ENCODE measurements around the gene AFF1. TPM values are rescaled to one million over a fixed set of nuclear protein-coding genes. Genes with fewer than 3 reads are reported as not detected.
A peak's percentile ranks its signal among the peaks of the same experiment; 100 is the strongest.
"Not testable (repeated sequence)": the region's sequence is repeated elsewhere in the genome, so short reads cannot be mapped to it uniquely, and the experiment has no call there.

AFF1 gene
- total RNA-seq, 4 donors from 2014 or later = 155 to 238 (median 192) TPM

DNA sequence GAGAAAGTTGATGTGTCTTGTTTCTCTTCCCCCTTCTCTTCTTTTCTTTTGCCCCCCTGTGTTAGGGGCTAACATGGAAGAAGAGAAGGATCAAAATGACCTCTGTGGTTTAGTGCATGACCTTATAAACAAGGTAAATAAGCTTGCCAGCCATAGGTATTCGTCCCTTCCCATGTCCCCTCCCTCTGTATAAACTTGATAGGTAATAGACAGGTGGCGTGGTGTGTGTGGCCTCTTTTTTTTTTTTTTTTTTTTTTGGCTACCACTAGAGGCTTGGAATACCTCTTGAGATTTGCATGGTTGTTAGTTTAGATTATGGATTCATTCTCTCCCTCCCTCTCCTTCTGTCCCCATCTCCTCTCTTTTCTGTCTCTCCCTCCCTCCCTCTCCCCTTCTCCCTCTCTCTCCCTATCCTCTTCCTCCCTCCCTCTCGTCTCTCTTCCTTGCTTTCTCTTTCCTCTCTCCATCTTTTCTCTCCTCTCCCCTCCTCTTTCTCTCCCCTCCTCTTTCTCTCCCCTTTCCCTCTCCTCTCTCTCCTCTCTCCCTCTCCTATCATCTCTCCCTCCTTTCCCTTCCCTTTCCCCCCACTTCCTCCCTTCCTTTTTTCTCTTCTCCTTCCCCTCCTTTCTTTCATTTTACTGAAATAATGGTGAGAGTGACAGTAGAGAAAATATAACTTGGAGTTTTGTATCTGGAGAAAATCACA lies 134.4 kb downstream of the AFF1 start:
- intact Hi-C loops (cut with DNase I) = no loop called here
- Histone ChIP-seq H3K36me3 (no peaks in the 10 kb centered on the region), H3K4me1 (peaks cover 59 to 77% of the 10 kb centered on the region in 2 donors), H3K9me3 (no peaks in the 10 kb centered on the region), H3K4me3 (replicated peaks in 1 of 3) (no peak overlapping the region), H3K27ac (peak overlapping the region; percentile 26 to 85 (median 51)), H3K27me3 (no peaks in the 10 kb centered on the region)
- 53 to 56% methylated on average over 3 of the region's 3 CpGs for WGBS, 2 donors
- TF ChIP-seq, protein P1, sequence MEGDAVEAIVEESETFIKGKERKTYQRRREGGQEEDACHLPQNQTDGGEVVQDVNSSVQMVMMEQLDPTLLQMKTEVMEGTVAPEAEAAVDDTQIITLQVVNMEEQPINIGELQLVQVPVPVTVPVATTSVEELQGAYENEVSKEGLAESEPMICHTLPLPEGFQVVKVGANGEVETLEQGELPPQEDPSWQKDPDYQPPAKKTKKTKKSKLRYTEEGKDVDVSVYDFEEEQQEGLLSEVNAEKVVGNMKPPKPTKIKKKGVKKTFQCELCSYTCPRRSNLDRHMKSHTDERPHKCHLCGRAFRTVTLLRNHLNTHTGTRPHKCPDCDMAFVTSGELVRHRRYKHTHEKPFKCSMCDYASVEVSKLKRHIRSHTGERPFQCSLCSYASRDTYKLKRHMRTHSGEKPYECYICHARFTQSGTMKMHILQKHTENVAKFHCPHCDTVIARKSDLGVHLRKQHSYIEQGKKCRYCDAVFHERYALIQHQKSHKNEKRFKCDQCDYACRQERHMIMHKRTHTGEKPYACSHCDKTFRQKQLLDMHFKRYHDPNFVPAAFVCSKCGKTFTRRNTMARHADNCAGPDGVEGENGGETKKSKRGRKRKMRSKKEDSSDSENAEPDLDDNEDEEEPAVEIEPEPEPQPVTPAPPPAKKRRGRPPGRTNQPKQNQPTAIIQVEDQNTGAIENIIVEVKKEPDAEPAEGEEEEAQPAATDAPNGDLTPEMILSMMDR (IDR thresholded peaks at IDR 0.05) = no peak
- no peak for TF ChIP-seq POLR2A (IDR thresholded peaks at IDR 0.05)
- DNase-seq = no peak

DNA sequence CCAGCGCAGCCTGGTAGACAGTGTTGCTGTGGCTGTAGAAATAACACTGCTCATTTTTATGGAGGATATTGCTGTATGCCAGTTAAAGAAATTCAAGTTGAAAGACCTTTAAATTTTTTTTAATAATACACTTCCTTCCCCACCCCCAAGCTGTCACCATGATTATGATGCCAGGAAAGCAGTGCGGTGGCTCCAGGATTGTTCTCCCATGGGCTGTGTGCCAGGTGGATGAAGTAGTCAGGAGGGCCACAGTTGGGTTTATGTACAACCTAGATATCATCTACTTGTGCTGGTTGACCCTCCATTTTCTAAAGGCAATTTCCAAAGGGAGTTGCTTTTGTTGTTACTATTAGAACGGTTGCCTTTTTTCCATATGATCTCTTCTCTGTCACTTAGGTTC lies 136.6 kb downstream of the AFF1 start:
- Histone ChIP-seq H3K4me1 (peaks cover 65 to 73% of the 10 kb centered on the region in 2 donors), H3K4me3 (replicated peaks in 1 of 3) (no peak overlapping the region), H3K27me3 (no peaks in the 10 kb centered on the region), H3K9me3 (no peaks in the 10 kb centered on the region), H3K27ac (peak overlapping the region in 1 of 3 donors; percentile 18), H3K36me3 (no peaks in the 10 kb centered on the region)
- no peak for TF ChIP-seq POLR2A (IDR thresholded peaks at IDR 0.05)
- TF ChIP-seq, protein P1 (IDR thresholded peaks at IDR 0.05) = no peak
- WGBS, 2 donors = 64 to 73% methylated on average over 3 of the region's 3 CpGs
- DNase-seq = peak in 1 of 2 donors; percentile 33
- intact Hi-C loops (cut with DNase I) = no loop called here

DNA sequence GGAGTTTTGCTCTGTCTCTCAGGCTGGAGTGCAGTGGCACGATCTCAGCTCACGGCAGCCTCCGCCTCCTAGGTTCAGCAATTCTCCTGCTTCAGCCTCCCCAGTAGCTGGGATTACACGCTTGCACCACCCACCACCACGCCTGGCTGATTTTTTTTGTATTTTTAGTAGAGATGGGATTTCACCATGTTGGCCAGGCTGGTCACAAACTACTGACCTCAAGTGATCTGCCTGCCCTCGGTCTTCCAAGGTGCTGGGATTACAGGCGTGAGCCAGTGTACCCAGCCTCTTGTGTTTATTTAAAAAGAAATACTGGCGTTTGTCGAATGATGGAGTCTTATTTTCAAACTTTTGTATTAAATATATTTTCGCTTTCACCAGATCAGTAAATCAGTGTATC lies 137.7 kb downstream of the AFF1 start:
- H3K4me1 ChIP-seq = peaks cover 67 to 76% of the 10 kb centered on the region in 2 donors
- intact Hi-C loops (cut with DNase I); H3K9me3 ChIP-seq; H3K27me3 ChIP-seq; H3K4me3 ChIP-seq (replicated peaks in 1 of 3); H3K36me3 ChIP-seq: not testable (repeated sequence)
- 59 to 72% methylated on average over 10 of the region's 10 CpGs for WGBS, 2 donors
- peak overlapping the region; percentile 14 to 67 (median 53) for H3K27ac ChIP-seq
- peak; percentile 66 to 73 for DNase-seq

DNA sequence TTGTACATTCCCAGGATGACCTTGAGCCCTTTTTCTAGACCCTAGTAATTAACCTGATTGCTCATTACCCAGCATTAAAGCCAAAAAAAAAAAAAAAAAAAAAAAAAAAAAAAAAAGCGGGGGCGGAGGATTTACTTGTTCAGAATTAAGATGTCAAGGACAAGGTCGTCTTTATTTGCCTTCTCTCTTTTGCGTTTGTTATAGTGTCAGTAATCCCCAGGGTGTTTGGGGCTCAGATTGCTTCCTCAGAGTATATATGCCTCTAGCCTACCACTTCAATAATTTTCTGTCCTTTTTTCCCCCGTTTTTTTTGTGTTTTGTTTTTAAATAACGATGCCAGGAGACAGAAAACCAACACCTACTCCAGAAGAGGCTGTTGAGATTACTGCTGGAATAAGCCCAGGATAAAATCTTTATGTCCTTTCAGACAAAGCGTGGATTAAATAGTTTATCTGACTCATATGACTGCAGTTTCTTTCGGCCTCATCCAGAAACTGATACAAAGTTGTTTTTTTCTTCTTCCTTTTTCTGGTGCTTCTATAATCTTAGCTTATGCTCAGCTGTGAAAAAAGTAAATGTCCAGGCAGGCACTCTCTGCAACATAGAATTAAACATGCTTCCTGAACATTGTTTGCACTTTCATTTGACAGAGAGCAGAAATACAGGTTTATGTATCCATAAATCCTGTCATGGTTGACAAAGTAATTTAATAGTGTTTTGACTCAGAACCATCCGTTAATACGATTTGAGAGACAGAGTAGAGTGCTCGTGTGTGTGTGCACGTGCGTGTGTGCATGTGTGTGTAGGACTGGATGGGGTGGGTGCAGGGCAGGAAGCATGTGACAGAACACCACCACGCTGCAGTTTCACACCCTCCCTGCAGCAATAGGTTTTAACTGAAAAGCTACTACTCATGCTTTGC lies 138.6 kb downstream of the AFF1 start:
- Histone ChIP-seq H3K9me3 (no peaks in the 10 kb centered on the region), H3K4me1 (peaks cover 68 to 76% of the 10 kb centered on the region in 2 donors), H3K27me3 (no peaks in the 10 kb centered on the region), H3K4me3 (replicated peaks in 1 of 3) (no peak overlapping the region), H3K36me3 (no peaks in the 10 kb centered on the region), H3K27ac (peak overlapping the region; percentile 53 to 67 (median 66))
- DNase-seq = peak in 1 of 2 donors; percentile 44
- WGBS, 2 donors = 16 to 21% methylated on average over 14 of the region's 14 CpGs
- no peak for TF ChIP-seq POLR2A (IDR thresholded peaks at IDR 0.05)
- TF ChIP-seq, protein P1 (IDR thresholded peaks at IDR 0.05) = no peak
- intact Hi-C loops (cut with DNase I) = no loop called here

DNA sequence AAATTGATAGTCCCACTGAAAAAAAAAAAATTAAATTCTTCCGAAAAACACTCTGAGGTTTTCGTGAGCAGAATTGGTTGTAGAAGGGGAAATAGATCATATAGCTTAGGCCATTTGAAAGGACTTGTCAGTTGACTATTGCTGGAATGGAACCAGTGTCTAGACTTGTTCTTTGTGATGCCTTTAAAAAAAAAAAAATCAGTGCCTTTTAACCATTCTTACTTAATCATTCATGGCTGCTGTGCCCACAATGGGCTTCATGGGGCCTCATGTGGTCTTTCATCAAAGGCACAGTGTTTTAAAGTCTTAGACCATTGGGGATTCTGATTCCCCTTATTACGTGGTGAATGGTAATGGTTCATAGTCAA lies 139.3 kb downstream of the AFF1 start:
- Histone ChIP-seq H3K36me3 (no peaks in the 10 kb centered on the region), H3K4me3 (replicated peaks in 1 of 3) (no peak overlapping the region), H3K27me3 (no peaks in the 10 kb centered on the region), H3K4me1 (peaks cover 68 to 75% of the 10 kb centered on the region in 2 donors), H3K27ac (peak overlapping the region in 2 of 3 donors; percentile 27 to 67), H3K9me3 (no peaks in the 10 kb centered on the region)
- 51 to 58% methylated on average over 3 of the region's 3 CpGs for WGBS, 2 donors
- intact Hi-C loops (cut with DNase I) = no loop called here
- DNase-seq = no peak
- TF ChIP-seq, protein P1 (IDR thresholded peaks at IDR 0.05) = no peak
- no peak for TF ChIP-seq POLR2A (IDR thresholded peaks at IDR 0.05)

All from thyroid gland (tissue), 4 donors.